Mucosa of descending colon (tissue), 3 donors: ENCODE data around the gene ADCY1. TPM values are rescaled to one million over a fixed set of nuclear protein-coding genes. Genes with fewer than 3 reads are reported as not detected.
A peak's percentile ranks its signal among the peaks of the same experiment; 100 is the strongest.

Source experiments
- ATAC-seq: fragments of 200-7000 bp; cut with Tn5 transposase; one replicate; pipeline ENCODE4 v1.9.1; 2020; ENCODE audit warnings: mild to moderate bottlenecking, moderate library complexity
- DNase-seq, 3 donors: peaks; one replicate each; pipeline ENCODE4 v3.0.0-alpha.2; 2020
- H3K36me3 ChIP-seq: fragments of 200-600 bp; one replicate; pipeline ENCODE4 v1.8.0; 2021; ENCODE audit warnings: low read depth, mild to moderate bottlenecking
- H3K4me1 ChIP-seq: fragments of 200-600 bp; one replicate; pipeline ENCODE4 v1.8.0; 2021; ENCODE audit warnings: low read depth, mild to moderate bottlenecking
- H3K4me3 ChIP-seq: fragments of 200-600 bp; one replicate; pipeline ENCODE4 v1.8.0; 2021; ENCODE audit warnings: mild to moderate bottlenecking
- H3K9me3 ChIP-seq: fragments of 200-600 bp; one replicate; pipeline ENCODE4 v1.8.0; 2021; ENCODE audit warnings: mild to moderate bottlenecking
- intact Hi-C, 2 donors: fragments of 100-400 bp; cut with DNase I in 1 of 2; cut with micrococcal nuclease in 1 of 2; formaldehyde crosslinking; loops; one replicate each; pipeline versions ENCODE4 v1.11.0 to v1.11.1; 2022; cut with DNase I, micrococcal nuclease
- total RNA-seq, 3 donors: library from RNA; stranded (reverse); fragmentation: NEBNext Ultra II Directional in 2 of 3; extraction: Animal tissue kit (Norgen Biotek cat#: 25700) in 2 of 3; gene quantifications; one replicate each; pipeline versions ENCODE4 v1.2.1 to v1.2.4, GENCODE V29; 2021 to 2023
- TF ChIP-seq, protein P1 (sequence below): fragments of 200-600 bp; IDR thresholded peaks from one replicate; pipeline ENCODE4 v1.8.0; 2022; ENCODE audit warnings: antibody characterized with exemption, mild to moderate bottlenecking
- donor health status: DM: no; HTN: no; CAD: no; lungs with moderate emphysema.
- donor health status: DM: no; HTN: no; CAD: no.
- donor health status: DM: no; HTN: yes; CAD: no.

The ADCY1 gene
- total RNA-seq, 3 donors from 2014 or later, result 0.55 to 0.94 (median 0.76) TPM

GRCh38 chr7:45670717-45671116 is 96.5 kb downstream of the ADCY1 start:
- no peaks in the 10 kb centered on the region for H3K36me3 ChIP-seq
- DNase-seq (no peak), ATAC-seq (no peak)
- no peaks in the 10 kb centered on the region for H3K9me3 ChIP-seq
- no peaks in the 10 kb centered on the region for H3K4me1 ChIP-seq
- TF ChIP-seq, protein P1, sequence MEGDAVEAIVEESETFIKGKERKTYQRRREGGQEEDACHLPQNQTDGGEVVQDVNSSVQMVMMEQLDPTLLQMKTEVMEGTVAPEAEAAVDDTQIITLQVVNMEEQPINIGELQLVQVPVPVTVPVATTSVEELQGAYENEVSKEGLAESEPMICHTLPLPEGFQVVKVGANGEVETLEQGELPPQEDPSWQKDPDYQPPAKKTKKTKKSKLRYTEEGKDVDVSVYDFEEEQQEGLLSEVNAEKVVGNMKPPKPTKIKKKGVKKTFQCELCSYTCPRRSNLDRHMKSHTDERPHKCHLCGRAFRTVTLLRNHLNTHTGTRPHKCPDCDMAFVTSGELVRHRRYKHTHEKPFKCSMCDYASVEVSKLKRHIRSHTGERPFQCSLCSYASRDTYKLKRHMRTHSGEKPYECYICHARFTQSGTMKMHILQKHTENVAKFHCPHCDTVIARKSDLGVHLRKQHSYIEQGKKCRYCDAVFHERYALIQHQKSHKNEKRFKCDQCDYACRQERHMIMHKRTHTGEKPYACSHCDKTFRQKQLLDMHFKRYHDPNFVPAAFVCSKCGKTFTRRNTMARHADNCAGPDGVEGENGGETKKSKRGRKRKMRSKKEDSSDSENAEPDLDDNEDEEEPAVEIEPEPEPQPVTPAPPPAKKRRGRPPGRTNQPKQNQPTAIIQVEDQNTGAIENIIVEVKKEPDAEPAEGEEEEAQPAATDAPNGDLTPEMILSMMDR, result no peak
- H3K4me3 ChIP-seq, result no peak overlapping the region
- intact Hi-C loops, result no loop called here

DNA sequence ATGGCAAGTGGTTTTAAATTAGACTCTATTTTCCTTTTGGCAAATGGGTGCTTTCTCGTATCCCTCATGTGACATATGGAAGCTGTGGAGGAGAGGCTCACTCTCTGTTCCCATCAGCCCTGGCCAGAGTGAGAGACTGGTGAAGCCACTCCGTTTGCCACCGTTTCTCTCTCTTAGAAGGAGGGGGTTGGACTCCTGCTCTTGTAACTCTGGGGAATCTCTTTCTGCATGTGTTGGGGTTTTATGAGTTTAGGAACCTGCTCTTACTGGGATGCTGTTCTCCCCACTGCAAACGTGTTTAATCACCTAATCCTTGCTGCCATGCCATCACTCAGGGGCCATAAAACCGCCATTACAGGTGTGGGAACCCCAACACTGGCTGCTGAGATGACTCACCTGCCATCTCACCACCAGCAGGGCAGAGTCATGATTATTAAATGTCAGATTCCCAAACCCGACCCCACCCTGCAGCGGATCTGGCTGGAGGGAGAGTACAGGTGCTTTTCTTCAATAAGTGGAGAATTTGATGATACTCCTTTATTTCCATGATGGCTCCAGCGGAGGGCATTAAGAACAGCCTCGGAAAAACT is 103.2 kb downstream of the ADCY1 start:
- H3K9me3 ChIP-seq, result no peaks in the 10 kb centered on the region
- H3K36me3 ChIP-seq, result no peaks in the 10 kb centered on the region
- TF ChIP-seq, protein P1, result no peak
- H3K4me1 ChIP-seq, result no peaks in the 10 kb centered on the region
- no peak for DNase-seq
- H3K4me3 ChIP-seq, result no peak overlapping the region
- no peak for ATAC-seq
- intact Hi-C loops, result no loop called here

GRCh38 chr7:45679516-45679915 is 105.3 kb downstream of the ADCY1 start:
- no peak for ATAC-seq
- intact Hi-C loops, result no loop called here
- TF ChIP-seq, protein P1, result no peak

GRCh38 chr7:45680776-45681175 is 106.6 kb downstream of the ADCY1 start:
- no peaks in the 10 kb centered on the region for H3K9me3 ChIP-seq
- ATAC-seq (no peak), DNase-seq (peak in 1 of 3 donors; percentile 3)
- H3K4me3 ChIP-seq, result no peak overlapping the region
- no peaks in the 10 kb centered on the region for H3K4me1 ChIP-seq
- TF ChIP-seq, protein P1, result no peak
- intact Hi-C loops, result no loop called here
- no peaks in the 10 kb centered on the region for H3K36me3 ChIP-seq

More at GRCh38 chr7:45679516-45679915, 105.3 kb downstream of the ADCY1 start:
- no peak for DNase-seq
- no peaks in the 10 kb centered on the region for H3K36me3 ChIP-seq
- no peak overlapping the region for H3K4me3 ChIP-seq
- H3K9me3 ChIP-seq, result no peaks in the 10 kb centered on the region
- H3K4me1 ChIP-seq, result no peaks in the 10 kb centered on the region

DNA sequence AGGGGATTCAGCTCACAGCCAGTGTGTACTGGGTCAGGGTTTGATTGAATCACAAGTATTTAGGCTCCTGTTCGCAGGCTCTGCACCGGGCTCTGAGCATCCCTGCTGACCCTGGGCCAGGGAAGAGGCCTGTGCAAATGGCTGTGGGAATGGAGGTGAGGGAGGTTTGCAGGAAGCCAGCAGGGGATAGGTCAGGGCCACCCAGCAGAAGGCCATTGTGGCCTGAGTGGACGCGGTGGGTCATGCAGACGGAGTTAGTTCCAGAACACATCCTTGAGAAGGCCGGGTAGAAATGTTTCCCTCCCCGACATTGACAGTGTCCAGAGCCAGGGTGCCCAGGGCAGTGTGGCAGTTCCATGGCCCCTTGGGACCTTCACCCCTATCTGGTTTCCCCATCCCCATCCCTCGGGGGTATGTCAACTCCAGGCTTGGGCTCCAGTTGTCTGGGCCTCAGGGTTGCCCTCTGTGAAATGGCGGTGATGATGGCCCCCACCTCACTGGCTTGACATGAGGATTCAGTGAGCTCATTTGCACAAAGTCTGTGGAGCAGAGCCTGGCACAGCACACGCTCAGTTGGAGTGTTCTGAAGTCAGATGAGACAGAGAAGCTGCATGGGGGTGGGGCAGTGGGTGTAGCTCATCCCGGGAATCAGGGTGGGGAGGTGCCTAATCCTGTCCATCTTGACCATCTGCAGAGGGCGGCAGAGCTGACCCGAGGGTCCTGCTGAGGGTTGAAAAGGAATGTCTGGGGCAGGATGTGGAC is 107.6 kb downstream of the ADCY1 start:
- Histone ChIP-seq H3K9me3 (no peaks in the 10 kb centered on the region), H3K4me3 (no peak overlapping the region), H3K36me3 (no peaks in the 10 kb centered on the region), H3K4me1 (no peaks in the 10 kb centered on the region)
- peak in 1 of 3 donors; percentile 9 for DNase-seq
- intact Hi-C loops, result no loop called here
- TF ChIP-seq, protein P1, result no peak
- no peak for ATAC-seq
